Fibroblast of skin of left biceps (primary cell): Measurements from ENCODE around the gene TREM2.
"Not testable (repeated sequence)": the region's sequence is repeated elsewhere in the genome, so short reads cannot be mapped to it uniquely, and the experiment has no call there.

Source experiments
- DNase-seq, 2 experiments: peaks; one replicate each; pipeline ENCODE4 v3.0.0-alpha.2; 2013; ENCODE audit warnings: low read depth in 2 of 2

TREM2 gene

GRCh38 chr6:41162687-41163418 lies at the start of gene TREM2:
Gene TREM2, minus strand, starts transcription at chr6:41163116. Its CDS starts 34 bp downstream, at chr6:41163082.
- DNase-seq: no peak

DNA sequence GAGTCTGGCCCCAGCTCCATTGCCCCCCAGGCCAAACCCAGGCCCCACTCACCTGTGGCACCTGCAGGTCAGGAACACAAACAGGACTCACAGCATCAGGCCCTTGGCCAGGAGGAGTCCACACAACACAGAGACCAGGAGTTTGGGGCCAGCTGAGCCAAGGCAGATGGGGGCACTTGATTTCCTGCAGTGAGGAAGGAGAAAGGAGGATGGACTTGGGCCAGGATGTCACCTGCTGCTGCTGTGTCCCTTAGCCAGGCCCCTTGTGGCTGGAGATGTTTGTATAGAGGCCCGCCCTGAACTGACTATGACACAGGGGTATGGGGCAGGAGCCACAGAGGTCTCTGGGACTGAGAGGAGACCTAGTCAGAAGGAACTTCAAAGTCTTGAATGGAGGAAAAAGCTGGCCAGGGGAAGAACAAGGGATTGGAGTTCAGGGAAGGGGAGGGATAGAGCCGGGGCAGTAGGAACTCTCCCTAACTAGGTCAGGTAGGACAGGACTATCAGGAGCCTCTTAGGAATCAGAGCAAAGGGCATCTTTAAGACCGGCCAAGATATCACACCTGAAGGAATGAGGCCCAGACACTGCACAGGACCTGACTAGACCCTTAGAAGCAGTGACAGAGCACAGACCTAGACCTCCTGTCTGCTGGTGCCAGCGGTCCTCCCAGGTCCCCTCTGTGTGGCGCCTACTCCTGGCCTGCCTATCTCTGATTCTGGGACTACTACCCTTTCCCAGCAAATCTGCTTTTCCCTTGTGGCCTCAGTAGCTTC lies 46.8 kb upstream of the TREM2 start:
- no peak for DNase-seq

- DNase-seq: no peak
These were observed 45.7 kb upstream of the TREM2 start for GRCh38 chr6:41208439-41209106.

DNA sequence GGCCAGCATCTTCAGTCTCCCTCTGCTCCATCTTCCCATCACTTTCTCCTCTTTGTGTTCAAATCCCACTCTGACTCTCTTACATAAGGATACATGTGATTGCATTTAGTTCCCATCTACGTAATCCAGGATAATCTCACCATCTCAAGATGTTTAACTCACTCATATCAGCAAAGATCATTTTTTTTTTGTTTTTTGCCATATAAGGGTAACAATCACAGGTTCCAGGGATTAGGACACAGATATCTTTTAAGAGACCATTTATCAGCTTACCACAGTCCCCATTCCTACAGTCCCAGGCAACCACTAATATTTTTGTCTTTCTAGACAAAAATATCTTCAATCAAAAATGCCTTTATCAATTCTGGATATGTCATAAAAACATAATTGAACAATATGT lies 41.2 kb upstream of the TREM2 start:
- no peak for DNase-seq

GRCh38 chr6:41201764-41202173 lies 38.9 kb upstream of the TREM2 start:
- no peak for DNase-seq

GRCh38 chr6:41200901-41201763 lies 38.2 kb upstream of the TREM2 start, which contains the start of gene TREML2:
Gene TREML2, minus strand, starts transcription at chr6:41201149. Its CDS starts 141 bp downstream, at chr6:41201008.
- no peak for DNase-seq

GRCh38 chr6:41200296-41200900 lies 37.5 kb upstream of the TREM2 start:
- DNase-seq: no peak

- no peak for DNase-seq
These were observed 36.8 kb upstream of the TREM2 start for GRCh38 chr6:41199552-41200246.

- DNase-seq: no peak
These were observed 34.3 kb upstream of the TREM2 start for GRCh38 chr6:41197234-41197633.

- no peak for DNase-seq
These were observed 31.5 kb upstream of the TREM2 start for GRCh38 chr6:41194386-41194785.

GRCh38 chr6:41193884-41194283 lies 31.0 kb upstream of the TREM2 start:
- no peak for DNase-seq

GRCh38 chr6:41193171-41193734 lies 30.3 kb upstream of the TREM2 start:
- DNase-seq: no peak

- no peak for DNase-seq
These were observed 28.7 kb upstream of the TREM2 start for GRCh38 chr6:41191569-41191968.

DNA sequence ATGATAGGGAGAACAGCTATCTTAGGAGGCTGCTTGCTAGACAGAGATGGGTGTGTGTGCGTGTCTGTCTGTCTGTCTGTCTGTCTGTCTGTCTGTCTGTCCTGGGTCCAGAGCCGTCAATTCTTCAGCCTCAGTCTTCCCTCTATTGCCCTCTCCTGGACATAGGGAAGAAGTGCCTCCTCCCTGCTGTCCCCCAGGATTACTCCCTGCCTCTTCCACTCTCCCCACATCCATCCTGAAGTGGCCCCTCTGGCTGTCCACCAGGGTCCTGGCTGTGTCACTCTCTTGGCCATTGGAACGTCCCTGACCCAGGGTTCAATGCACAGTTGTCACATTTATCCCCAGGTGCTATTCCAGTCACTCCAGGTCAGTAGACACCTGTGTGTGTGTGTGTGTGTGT lies 27.9 kb upstream of the TREM2 start:
- no peak for DNase-seq

DNA sequence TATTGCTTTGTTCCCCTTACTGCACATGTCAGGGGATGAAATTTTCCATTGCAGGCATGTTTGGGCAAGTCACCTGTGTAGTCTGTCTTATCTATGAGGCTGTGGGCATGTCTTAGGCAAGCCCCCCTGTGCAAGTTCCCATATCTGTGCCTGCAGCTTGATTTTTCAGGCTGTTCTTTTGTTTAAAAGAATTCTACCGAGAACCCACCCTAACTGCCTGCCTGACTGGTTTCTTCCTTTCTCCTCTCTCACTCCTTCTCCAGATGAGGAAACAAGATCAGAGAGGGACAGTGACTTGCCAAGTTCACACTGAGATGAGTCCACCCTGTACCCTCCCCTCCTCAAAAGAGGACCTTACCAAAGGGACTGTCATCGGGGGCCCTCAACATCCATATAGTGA lies 27.1 kb upstream of the TREM2 start:
- DNase-seq: no peak

DNA sequence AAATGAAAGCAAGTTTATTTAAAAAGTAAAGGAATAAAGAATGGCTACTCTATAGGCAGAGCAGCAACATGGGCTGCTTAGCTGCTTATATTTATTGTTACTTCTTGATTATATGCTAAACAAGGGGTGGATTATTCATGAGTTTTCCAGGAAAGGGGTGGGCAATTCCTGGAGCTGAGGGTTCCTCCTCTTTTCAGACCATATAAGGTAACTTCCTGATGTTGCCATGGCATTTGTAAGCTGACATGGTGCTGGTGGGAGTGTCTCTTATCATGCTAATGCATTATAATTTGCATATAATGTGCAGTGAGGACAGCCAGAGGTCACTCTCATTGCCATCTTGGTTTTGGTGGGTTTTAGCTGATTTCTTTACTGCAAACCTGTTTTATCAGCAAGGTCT lies 26.1 kb upstream of the TREM2 start:
- not testable (repeated sequence) for DNase-seq

DNA sequence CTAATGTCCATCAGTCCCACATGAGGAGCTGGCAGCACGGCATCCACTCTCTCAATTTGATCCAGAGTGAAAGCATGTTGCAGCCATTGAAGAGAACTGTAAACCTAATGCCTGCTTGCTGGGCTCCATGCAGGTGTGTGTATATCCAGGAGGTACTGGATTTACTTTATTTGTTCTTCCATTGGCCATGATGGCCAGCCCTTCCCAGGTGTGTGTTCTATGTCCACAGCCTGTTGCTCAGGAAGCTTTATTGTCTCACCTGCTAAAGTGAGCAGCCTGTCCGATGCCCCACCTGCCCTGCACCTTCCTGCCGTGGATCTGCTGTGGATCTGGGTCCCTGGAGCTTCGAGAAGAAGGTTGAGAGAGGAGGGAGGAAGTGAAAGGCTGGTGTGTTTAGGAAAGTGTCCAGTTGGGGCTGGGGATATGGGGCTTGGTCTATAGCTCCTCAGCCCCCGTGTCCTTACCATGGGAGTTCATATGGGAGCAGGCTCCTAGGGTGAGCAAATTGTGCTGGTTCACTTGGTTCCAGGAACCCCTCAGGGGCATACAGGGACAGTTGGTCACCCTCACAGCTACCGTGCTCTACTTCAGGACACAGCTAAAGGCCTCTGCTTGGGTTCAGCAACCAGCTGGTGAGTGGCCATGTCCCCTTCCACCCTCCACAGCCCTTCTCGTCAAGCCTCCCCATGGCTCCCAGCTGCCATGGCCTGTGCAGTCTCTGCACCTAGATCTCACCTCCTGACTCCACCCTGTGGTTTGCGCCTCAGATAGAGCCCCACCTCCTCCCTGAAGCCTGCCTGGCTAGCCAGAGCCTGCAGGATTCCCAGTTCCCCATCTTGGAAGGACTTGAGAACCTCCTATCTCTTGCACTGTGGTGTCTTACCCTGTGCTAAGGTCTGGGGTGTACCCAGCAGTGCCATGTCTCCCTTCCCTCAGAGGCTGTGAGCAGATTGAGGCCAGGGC lies 25.3 kb upstream of the TREM2 start:
- DNase-seq: no peak

- DNase-seq: no peak
These were observed 23.2 kb upstream of the TREM2 start for GRCh38 chr6:41186031-41186562.

DNA sequence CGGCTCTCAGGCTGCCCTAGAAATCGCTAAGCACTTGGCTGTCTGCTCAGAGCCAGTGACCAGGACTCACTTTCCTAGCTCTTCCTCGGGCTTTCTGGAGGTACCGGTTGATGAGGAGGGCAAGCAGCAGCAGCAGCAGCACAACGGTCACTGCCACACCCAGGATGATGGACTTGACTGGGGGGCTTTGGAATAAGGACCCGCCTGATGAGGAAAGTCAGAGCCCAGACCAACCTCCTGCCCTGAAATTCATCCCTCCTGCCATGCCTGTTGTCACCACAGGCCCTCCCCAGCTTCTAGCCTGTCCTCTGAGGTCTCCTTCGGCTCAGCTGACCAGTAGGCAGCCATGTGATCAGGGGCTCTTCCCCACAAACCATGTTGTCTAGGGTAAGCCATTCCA lies 21.8 kb upstream of the TREM2 start:
- DNase-seq: no peak
